EH (cell line): Measurements from ENCODE around the gene OAS3.

Experiments
- DNase-seq: peaks from one replicate; pipeline ENCODE4 v3.0.0-alpha.2; 2015; ENCODE audit warnings: low read depth

OAS3 gene

DNA sequence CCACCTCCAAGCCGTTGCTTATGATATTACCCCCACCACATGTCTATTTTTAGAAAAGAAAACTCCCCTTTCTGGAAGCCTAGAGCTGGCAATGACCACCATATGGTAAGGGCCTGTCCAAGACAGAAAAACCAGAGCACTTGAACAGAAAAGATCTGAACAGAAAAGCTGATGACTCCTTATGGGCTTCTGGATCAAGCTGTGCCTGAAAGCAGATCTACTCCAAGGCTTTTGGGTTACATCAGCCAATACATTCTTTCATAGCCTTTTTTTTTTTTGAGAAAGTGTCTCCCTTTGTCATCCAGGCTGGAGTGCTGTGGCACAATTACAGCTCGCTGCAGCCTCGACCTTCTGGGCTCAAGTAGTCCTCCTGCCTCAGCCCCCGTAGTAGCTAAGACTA is 23.3 kb downstream of the OAS3 start:
- DNase-seq, result no peak

- no peak for DNase-seq
Measured at GRCh38 chr12:112962561-112962960, 24.3 kb downstream of the OAS3 start.

GRCh38 chr12:112963227-112963861 is 25.1 kb downstream of the OAS3 start:
- DNase-seq, result no peak

DNA sequence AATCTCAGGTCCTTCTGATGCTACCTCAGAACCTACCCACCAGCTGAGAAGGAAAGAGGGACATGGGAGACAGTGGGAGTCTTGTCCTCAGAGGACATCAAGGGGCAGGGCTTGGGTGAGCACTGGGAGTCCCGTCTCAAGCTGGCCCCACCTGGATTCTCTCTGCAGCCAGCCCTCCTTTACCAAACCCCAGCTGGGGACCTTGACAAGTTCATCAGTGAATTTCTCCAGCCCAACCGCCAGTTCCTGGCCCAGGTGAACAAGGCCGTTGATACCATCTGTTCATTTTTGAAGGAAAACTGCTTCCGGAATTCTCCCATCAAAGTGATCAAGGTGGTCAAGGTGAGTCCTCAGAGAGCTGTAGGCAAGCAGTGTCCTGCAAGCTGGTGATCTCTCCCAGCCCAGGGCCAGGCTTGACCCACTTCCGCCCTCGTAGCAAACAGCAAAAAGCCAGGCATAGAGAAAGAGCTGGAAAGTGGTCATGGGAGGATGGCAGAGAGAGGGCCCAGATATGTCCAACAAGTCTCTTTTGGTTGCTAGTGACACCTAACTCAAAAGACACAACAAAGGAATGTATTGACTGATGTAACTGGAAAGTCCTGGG is 25.9 kb downstream of the OAS3 start:
- no peak for DNase-seq

DNA sequence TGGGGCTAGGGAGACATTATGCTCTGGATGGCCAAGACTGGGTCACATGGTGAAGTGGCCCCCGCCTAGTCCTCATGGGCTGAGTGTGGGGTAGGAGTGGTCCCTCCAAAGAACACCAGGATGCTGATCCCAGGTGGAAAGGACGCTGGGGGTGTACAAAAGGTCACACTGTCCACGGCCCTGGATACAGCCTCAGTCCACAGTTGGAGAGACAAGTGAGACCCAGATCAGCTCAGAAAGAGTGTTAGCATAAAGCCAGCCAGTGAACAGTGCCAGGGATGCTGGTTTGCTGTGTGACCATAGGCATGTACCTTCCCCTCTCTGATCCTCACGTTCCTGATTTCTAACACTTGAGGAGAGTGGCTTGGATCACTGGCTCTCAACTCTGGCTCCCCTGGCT is 26.6 kb downstream of the OAS3 start:
- no peak for DNase-seq

DNA sequence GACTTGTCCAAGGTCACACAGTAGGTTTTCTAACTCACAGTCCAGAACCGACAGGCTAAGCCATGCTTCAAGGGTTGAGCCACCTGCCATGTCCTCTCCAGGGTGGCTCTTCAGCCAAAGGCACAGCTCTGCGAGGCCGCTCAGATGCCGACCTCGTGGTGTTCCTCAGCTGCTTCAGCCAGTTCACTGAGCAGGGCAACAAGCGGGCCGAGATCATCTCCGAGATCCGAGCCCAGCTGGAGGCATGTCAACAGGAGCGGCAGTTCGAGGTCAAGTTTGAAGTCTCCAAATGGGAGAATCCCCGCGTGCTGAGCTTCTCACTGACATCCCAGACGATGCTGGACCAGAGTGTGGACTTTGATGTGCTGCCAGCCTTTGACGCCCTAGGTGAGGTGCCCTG is 27.4 kb downstream of the OAS3 start:
- DNase-seq, result no peak

DNA sequence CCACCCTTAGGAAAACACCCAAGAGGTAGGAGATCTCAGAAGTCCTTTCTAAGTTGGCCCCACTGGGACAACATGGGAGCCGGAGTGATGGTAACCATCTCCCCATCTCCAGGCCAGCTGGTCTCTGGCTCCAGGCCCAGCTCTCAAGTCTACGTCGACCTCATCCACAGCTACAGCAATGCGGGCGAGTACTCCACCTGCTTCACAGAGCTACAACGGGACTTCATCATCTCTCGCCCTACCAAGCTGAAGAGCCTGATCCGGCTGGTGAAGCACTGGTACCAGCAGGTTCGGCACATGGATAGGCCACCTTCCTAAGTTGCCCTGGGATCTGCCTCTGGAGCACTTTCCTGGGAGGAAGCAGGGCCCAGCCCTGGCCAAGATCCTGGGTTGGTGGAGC is 29.0 kb downstream of the OAS3 start:
- DNase-seq, result no peak

GRCh38 chr12:112967858-112968257 is 29.6 kb downstream of the OAS3 start:
- DNase-seq, result no peak

DNA sequence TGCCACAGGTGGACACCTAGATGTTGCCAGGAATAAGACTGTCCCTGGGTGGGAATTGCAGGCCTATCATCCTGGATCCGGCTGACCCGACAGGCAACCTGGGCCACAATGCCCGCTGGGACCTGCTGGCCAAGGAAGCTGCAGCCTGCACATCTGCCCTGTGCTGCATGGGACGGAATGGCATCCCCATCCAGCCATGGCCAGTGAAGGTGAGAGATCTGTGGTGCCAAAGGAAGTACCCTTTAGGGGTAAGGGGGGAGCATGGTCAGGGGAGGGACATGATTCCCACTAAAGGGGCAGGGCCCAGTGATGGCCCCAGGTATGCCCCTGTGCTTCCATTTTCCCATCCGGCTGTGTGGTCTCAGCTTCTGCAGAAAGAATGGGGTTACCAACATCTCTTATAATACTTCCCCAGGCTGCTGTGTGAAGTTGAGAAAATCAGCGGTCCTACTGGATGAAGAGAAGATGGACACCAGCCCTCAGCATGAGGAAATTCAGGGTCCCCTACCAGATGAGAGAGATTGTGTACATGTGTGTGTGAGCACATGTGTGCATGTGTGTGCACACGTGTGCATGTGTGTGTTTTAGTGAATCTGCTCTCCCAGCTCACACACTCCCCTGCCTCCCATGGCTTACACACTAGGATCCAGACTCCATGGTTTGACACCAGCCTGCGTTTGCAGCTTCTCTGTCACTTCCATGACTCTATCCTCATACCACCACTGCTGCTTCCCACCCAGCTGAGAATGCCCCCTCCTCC is 31.5 kb downstream of the OAS3 start:
- no peak for DNase-seq

GRCh38 chr12:112970391-112970790 is 32.1 kb downstream of the OAS3 start:
- no peak for DNase-seq

DNA sequence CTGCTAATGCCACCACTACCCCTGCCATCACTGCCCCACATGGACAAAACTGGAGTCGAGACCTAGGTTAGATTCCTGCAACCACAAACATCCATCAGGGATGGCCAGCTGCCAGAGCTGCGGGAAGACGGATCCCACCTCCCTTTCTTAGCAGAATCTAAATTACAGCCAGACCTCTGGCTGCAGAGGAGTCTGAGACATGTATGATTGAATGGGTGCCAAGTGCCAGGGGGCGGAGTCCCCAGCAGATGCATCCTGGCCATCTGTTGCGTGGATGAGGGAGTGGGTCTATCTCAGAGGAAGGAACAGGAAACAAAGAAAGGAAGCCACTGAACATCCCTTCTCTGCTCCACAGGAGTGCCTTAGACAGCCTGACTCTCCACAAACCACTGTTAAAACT is 33.0 kb downstream of the OAS3 start:
- DNase-seq, result peak; percentile 20

- no peak for DNase-seq
Measured at GRCh38 chr12:112973011-112973735, 34.9 kb downstream of the OAS3 start.

DNA sequence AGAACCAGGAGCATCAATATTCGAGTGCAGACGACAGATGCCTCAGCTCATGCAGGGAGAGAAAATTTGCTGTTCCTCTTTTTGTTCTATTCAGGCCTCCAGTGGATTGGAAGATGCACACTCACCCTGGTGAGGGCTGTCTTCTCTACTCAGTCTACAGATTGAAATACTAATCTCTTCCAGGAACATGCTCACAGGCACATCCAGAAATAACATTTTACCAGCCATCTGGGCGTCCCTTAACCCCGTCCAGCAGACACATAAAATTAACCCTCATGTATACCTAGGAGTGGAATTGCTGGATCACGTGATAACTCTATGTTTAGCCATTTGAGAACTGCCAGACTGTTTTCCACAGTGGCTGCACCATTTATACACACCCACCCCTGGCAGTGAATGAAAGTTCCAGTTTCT is 35.6 kb downstream of the OAS3 start:
- DNase-seq, result peak; percentile 31

DNA sequence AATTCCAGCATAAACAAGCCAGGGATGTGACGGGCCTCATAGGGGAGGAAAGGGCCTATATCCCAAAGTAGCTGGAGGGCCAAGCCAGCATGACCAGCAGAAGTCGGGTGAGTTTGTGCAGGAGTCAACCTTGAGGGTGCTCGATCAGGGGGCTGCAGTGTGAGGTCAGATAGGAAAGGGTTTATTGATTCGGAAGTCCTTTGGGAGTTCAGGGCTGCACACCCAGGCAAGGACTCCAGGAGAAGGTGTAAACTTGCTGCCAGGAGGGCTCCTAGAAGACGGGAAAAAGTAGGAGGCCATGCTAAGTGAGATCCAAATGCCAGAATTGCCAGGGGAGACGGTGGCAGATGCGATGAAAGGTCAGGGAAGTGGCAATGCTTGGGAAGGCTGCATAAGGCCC is 36.6 kb downstream of the OAS3 start:
- DNase-seq, result no peak

- no peak for DNase-seq
Measured at GRCh38 chr12:112977139-112977538, 38.9 kb downstream of the OAS3 start.

DNA sequence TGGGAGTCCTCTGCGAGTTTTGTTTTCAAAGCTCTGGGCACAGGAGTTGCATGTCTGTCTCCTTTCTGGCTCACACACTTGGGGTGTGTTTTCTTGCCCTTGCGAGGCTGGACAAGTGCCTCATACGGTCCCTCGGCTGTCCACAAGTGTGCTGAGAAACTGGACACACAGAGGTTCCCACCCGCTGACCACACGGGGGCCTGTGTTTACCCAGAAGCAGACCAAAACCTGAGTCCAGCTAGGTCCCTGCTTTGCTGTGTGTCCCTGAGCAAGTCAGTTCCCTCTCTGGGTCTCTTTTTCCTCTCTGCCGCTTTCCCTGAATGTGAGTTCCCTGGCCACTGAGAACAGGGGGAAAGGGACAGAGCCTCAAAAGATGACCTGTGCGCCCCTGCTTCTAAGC is 39.4 kb downstream of the OAS3 start:
- DNase-seq, result no peak

DNA sequence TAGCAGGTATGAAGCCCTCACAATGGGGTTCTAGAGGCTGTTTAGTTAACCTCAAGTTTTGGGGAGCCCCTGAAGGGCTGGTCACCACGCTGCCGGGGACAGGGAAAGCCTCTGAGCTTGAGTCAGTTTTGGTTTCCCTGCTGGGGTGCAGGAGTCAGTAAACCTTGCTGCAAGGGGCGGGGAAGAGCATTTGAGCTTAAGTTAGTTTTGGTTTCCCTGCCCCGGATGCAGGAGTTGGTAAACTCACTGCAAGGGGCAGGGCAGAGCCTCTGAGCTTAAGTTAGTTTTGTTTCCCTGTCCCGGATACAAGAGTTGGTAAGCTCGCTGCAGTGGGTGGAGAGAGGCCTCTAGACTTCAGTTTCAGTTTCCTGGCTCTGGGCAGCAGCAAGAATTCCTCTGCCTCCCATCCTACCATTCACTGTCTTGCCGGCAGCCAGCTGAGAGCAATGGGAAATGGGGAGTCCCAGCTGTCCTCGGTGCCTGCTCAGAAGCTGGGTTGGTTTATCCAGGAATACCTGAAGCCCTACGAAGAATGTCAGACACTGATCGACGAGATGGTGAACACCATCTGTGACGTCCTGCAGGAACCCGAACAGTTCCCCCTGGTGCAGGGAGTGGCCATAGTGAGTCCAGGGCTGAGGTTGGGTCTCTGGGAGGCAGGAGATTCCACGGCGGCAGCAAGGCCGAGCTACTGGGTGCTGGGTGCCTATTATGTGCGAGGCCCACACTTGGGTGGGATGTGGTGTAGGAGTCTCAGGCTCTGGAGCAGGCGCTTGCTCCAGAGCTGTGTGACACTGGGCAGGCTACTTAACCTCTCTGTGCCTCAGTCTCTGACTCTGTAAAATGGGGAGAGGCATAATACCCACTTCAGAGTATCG is 40.1 kb downstream of the OAS3 start, which contains the start of gene OAS2:
TSS of gene OAS2 (plus strand) at position 357 of the 878 bp plus-strand sequence. CDS start at position 447, 90 bp downstream.
- DNase-seq, result peak; percentile 87

DNA sequence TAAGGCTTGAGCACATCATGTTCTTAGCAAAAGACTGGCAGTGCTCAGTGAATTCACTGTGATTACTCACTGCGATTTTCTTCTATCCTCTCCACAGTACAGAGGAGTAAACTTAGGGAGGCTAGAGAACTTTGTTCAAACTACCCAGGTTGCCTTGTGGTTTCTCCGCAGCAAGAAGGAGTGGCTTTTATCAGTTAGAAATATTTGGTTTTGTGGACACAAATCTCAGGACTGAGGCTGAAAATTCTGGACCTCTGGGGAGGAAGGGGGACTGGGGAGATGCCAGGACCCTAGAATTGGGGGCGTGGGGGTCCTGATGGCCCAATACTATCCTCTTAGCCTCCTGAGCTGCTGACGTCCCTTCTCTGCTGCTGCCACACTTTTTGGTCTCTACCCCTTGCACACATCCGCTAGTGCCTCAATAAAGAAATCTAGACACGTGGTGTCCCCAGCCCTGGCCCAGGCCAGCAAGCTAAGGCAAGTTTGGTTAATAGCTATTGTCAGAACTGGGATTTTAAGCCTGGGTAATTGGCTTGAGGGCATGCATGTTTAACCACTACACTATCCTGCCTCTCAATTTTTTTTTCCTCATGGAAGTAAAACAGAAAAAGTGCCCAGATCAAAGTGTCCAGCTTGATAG is 40.9 kb downstream of the OAS3 start:
- DNase-seq, result no peak

GRCh38 chr12:112980491-112981158 is 42.4 kb downstream of the OAS3 start:
- peak; percentile 11 for DNase-seq

DNA sequence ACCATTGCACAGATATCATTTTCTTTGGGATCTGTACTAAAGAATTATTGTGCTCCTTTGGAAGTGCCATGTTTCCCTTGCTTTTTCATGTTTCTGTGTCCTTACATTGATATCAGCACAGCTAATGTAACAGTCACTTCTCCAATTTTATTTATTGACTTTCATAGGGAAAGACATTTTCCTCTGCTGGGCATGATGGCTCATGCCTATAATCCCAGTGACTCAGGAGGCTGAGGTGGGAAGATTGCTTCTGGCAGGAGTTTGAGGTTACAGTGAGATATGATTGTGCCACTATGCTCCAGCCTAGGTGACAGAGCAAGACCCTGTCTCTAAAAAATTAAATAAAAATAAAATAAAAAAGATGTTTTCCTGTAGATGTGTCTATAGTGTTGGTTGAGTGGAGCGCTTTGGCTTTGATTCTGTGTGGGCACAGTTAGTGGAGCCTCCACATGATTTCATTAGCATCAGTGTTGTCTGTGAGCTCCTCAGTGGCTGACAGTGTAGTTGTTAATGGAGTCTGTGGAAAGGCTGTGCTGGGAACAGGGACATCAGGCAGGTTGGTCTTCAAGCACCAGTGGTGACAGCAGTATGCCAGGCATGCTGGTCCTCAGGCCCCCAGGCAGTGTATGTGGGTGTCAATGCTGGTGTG is 47.5 kb downstream of the OAS3 start:
- DNase-seq, result no peak
